Fibroblast of mammary gland (primary cell): ENCODE results near the gene POU2F3.

Source experiments
- DNase-seq: peaks from one replicate; pipeline ENCODE4 v3.0.0-alpha.2; 2010; ENCODE audit warnings: low read depth
- H3K4me3 ChIP-seq: 2 replicates; pipeline ENCODE4 v1.5.1; 2011; ENCODE audit warnings: low read depth, mild to moderate bottlenecking, low read length, moderate library complexity; ENCODE audit not compliant: control insufficient read depth
- TF ChIP-seq, protein P1 (sequence below): conservative IDR thresholded peaks from 2 replicates; pipeline ENCODE4 v1.5.1; 2011; ENCODE audit warnings: low read depth, low read length, inconsistent platforms; ENCODE audit not compliant: control insufficient read depth, insufficient read depth

The POU2F3 gene

DNA sequence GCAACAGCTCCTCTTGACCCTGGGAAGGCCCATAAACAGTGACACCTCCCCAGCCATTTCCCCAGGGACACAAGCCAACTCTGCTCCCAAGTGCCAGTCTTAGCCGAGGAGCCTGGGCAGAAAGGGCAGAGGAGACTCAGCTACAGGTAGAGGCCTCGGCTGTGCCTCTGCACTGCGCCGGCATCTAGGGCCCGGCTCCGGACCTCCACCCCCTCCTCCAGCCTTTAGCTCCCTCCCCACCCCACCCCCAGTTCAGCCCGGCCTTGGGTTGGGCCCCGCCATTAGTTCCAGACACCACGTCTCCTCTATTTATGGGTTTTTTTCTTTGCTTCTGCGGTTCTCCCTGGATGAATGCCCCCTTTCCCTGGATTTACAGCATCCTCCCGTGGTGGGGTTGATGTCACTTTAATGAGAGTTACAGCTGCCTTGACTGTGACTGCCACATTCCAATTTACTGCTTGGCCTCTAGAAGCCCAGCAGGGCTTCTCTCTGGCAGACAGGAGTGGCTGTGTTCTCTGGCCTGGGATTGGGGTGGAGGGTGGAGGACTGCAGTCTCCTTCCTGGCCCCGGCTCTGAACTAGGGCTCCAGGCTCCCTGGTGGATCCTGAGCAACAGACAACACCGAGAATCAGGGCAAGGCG lies 42.6 kb upstream of the POU2F3 start:
- DNase-seq, result no peak
- no peak overlapping the region for H3K4me3 ChIP-seq
- TF ChIP-seq, protein P1, sequence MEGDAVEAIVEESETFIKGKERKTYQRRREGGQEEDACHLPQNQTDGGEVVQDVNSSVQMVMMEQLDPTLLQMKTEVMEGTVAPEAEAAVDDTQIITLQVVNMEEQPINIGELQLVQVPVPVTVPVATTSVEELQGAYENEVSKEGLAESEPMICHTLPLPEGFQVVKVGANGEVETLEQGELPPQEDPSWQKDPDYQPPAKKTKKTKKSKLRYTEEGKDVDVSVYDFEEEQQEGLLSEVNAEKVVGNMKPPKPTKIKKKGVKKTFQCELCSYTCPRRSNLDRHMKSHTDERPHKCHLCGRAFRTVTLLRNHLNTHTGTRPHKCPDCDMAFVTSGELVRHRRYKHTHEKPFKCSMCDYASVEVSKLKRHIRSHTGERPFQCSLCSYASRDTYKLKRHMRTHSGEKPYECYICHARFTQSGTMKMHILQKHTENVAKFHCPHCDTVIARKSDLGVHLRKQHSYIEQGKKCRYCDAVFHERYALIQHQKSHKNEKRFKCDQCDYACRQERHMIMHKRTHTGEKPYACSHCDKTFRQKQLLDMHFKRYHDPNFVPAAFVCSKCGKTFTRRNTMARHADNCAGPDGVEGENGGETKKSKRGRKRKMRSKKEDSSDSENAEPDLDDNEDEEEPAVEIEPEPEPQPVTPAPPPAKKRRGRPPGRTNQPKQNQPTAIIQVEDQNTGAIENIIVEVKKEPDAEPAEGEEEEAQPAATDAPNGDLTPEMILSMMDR, result no peak

DNA sequence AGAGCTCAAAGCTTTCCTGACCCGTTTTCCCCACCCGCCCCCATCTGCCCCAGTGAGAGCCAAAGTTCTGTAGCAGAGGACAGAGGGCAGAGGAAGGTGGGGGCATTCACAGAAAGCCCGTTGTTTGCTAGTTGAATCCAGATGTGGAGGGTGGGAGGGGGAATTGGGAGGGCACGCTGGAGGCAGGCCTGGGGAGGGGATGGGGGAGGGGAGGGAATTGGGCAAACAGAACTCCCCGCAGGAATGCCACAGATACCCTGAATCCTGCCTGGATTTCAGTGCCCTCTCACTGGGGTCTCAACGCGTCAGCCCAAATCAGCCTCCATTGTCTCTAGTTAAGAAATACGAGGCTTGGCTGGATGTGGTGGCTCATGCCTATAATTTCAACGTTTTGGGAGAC lies 42.0 kb upstream of the POU2F3 start:
- TF ChIP-seq, protein P1, result no peak
- no peak overlapping the region for H3K4me3 ChIP-seq
- no peak for DNase-seq

DNA sequence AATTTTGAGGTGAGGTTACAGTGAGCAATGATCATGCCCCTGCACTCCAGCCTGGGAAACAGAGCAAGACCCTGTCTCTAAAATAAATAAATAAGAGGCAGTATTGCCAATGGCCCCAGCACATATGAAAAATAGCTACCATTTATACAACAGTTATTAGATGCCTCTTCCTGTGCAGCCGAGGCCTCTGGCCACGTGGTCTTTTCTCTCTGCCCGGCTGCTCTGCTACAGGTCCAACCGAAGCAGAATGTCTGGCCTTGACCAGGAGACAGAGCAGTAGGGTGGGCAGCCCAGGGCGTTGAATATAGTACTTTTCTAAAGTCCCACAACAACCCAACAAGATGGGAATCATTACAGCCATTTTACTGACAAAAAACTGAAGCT lies 41.5 kb upstream of the POU2F3 start:
- no peak for DNase-seq
- TF ChIP-seq, protein P1, result no peak
- H3K4me3 ChIP-seq, result no peak overlapping the region

DNA sequence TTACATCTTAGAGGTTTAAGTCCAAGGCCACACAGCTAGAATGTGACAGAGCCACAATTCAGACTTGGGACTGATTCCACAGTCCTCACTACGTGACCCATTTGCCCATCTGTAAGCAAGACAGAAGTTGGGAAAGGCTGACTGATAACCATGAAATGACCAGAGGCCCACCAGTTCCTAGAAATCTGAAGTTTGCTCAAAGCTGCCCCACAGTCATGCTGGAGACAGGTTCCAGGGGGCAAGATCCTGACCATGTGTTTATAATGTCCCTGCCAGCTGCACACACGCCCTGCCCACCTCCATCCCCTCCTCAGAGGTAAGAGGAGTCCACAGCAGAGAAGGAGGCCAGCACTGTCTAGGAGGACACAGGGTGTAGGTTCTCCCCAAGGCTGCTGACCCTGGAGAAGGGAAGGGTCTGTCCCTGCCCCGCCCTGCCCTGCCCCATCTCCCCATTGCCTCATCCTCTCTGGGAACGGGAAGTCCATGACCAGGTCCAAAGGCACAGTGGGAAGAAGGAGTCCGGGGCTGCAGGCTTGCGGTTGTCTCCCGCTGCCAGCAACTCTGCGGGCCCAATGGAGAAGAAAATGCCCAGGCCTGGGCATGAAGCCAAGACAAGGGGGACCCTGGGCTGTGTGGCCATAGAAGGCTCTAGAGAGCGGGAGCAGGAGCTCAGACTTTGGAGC lies 41.0 kb upstream of the POU2F3 start:
- TF ChIP-seq, protein P1, result no peak
- DNase-seq, result no peak
- no peak overlapping the region for H3K4me3 ChIP-seq

DNA sequence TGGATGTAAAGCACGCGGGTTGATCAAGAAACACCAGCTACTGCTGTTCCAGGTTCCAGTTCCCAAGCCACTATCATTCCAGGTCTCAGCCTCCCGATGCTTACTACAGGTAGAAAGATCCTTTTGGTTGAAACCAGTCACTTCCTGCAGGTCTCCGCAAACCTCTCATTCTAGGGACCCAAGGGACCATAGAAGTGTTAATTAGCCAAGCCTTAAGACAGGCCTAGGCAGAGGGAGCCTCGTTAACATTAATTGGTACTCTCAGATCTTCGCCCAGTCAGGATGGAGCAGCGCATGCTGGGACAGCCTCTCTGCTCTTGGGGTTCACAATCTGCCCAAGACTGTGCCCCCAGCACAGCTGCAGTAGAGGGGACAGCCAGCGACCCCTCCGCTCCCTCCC lies 40.3 kb upstream of the POU2F3 start:
- DNase-seq, result no peak
- H3K4me3 ChIP-seq, result no peak overlapping the region
- TF ChIP-seq, protein P1, result no peak

DNA sequence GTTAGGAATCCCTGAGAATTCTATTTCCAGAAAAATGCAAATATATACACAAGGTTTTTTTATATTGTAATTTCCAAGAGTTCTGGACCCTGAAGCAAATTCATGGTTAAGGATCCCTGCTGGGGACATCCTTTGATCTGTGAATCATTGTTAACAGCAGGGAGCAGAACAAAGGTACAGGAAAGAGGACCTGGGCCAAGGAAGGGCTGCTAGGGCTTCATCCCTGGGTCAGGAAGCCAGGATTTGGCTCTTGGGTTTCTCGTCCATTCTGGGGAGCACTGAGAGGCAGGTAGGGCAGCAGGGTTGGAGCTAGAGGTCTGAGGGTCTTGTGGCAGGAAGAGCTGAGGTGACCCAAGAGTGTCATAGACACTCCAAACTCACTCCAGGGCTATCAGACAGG lies 39.3 kb upstream of the POU2F3 start:
- DNase-seq, result no peak
- TF ChIP-seq, protein P1, result no peak
- no peak overlapping the region for H3K4me3 ChIP-seq
